DMS153 treated with DMSO at 0.1 percent for 48 hours (cell line): Measurements from ENCODE around the gene RALY.

Experiments
- DNase-seq: peaks from one replicate; lab custom pipeline; 2025; ENCODE audit not compliant: unreplicated experiment; lab: John Stamatoyannopoulos, UW

The RALY gene

GRCh38 chr20:34075647-34076046 lies 81.9 kb downstream of the RALY start:
- DNase-seq = no peak

GRCh38 chr20:34076952-34077351 lies 83.2 kb downstream of the RALY start:
- no peak for DNase-seq

- no peak for DNase-seq
Observed at GRCh38 chr20:34078540-34078939, 84.8 kb downstream of the RALY start.

- no peak for DNase-seq
Observed at GRCh38 chr20:34079818-34080217, 86.1 kb downstream of the RALY start.

GRCh38 chr20:34082232-34082887 lies 88.6 kb downstream of the RALY start:
- no peak for DNase-seq

GRCh38 chr20:34083137-34083536 lies 89.4 kb downstream of the RALY start:
- no peak for DNase-seq

GRCh38 chr20:34083781-34084180 lies 90.1 kb downstream of the RALY start:
- DNase-seq = no peak

GRCh38 chr20:34084227-34084923 lies 90.7 kb downstream of the RALY start:
- DNase-seq = no peak

- no peak for DNase-seq
Observed at GRCh38 chr20:34085544-34086040, 91.9 kb downstream of the RALY start.

GRCh38 chr20:34088305-34089174 lies 94.8 kb downstream of the RALY start:
- DNase-seq = no peak

- no peak for DNase-seq
Observed at GRCh38 chr20:34089175-34089479, 95.4 kb downstream of the RALY start.

GRCh38 chr20:34089655-34090345 lies 96.1 kb downstream of the RALY start:
- DNase-seq = no peak

- no peak for DNase-seq
Observed at GRCh38 chr20:34090645-34091044, 96.9 kb downstream of the RALY start.

- DNase-seq = no peak
Observed at GRCh38 chr20:34091637-34092200, 98.0 kb downstream of the RALY start.

- no peak for DNase-seq
Observed at GRCh38 chr20:34093895-34094294, 100.2 kb downstream of the RALY start.

GRCh38 chr20:34095825-34096224 lies 102.1 kb downstream of the RALY start:
- DNase-seq = no peak

- no peak for DNase-seq
Observed at GRCh38 chr20:34096699-34097444, 103.2 kb downstream of the RALY start.

GRCh38 chr20:34098570-34098969 lies 104.9 kb downstream of the RALY start:
- no peak for DNase-seq

GRCh38 chr20:34099675-34100074 lies 106.0 kb downstream of the RALY start:
- DNase-seq = no peak

GRCh38 chr20:34100576-34100975 lies 106.9 kb downstream of the RALY start:
- no peak for DNase-seq
